OCI-LY3 (cell line): ENCODE data around the gene TPP1.

Source experiments
- H2AFZ ChIP-seq: fragments of 200-600, 300-600 bp; shearing (Covaris generic); 2 replicates; pipeline ENCODE4 v1.6.0; 2014; ENCODE audit warnings: antibody characterized with exemption, low read depth, low read length
- H3K27ac ChIP-seq: fragments of 200-600, 300-600 bp; sonication (generic); 2 replicates; pipeline ENCODE4 v1.5.1; 2014; ENCODE audit warnings: mild to moderate bottlenecking, low read length, moderate library complexity, mixed read lengths
- H3K27me3 ChIP-seq: fragments of 200-600, 300-600 bp; sonication (generic); 2 replicates; pipeline ENCODE4 v1.6.1; 2014; ENCODE audit warnings: low read depth, low read length, mixed read lengths
- H3K36me3 ChIP-seq: fragments of 200-600, 300-600 bp; sonication (generic); replicated peaks from 2 replicates; pipeline ENCODE3; 2014; ENCODE audit warnings: low read depth, low read length, mixed read lengths
- H3K4me1 ChIP-seq: fragments of 300-600, 200-600 bp; sonication (generic); 2 replicates; pipeline ENCODE4 v1.6.1; 2014; ENCODE audit warnings: low read length, mixed read lengths
- H3K4me2 ChIP-seq: fragments of 200-600, 300-600 bp; sonication (generic); 2 replicates; pipeline ENCODE4 v1.6.1; 2014; ENCODE audit warnings: low read length, mixed read lengths
- H3K4me3 ChIP-seq: fragments of 300-600, 200-600 bp; sonication (generic); 2 replicates; pipeline ENCODE4 v1.5.1; 2014; ENCODE audit warnings: antibody characterized with exemption, mild to moderate bottlenecking, low read length, moderate library complexity
- H3K79me2 ChIP-seq: fragments of 300-600, 200-600 bp; shearing (Covaris generic); 2 replicates; pipeline ENCODE4 v1.6.1; 2014; ENCODE audit warnings: mild to moderate bottlenecking, low read length, mixed read lengths
- H3K9ac ChIP-seq: fragments of 300-600, 200-600 bp; shearing (Covaris generic); 2 replicates; pipeline ENCODE4 v1.6.0; 2014; ENCODE audit warnings: mild to moderate bottlenecking, low read length, moderate library complexity
- H3K9me3 ChIP-seq: fragments of 200-600, 300-600 bp; shearing (Covaris generic); 2 replicates; pipeline ENCODE4 v1.6.1; 2014; ENCODE audit warnings: low read length, mixed read lengths; ENCODE audit not compliant: insufficient read depth
- H4K20me1 ChIP-seq: fragments of 200-600, 300-600 bp; sonication (generic); 2 replicates; pipeline ENCODE4 v1.6.1; 2016; ENCODE audit warnings: low read length, mixed read lengths; ENCODE audit not compliant: insufficient read depth
- CTCF ChIP-seq: fragments of 200-600, 300-600 bp; sonication (generic); IDR thresholded peaks from 2 replicates; pipeline ENCODE4 v1.5.1; 2014; ENCODE audit warnings: antibody characterized with exemption, low read length, low read depth
- EZH2phosphoT487 ChIP-seq: fragments of 200-600 bp; shearing (Covaris generic); IDR thresholded peaks from 2 replicates; pipeline ENCODE4 v1.6.1; 2018; ENCODE audit warnings: antibody characterized with exemption, mixed run types, low read depth

Gene TPP1

GRCh38 chr11:6619004-6619745 lies at the start of gene TPP1:
Gene TPP1, minus strand, starts transcription at chr11:6619422. Its CDS starts 22 bp downstream, at chr11:6619400.
- peaks cover 7% of the 10 kb centered on the region for H3K36me3 ChIP-seq
- peak within 1 kb of the TSS; percentile 10 for H3K27ac ChIP-seq
- peaks cover 3% of the 10 kb centered on the region; the same call in 1 of the 2 replicates for H3K79me2 ChIP-seq
- peak within 1 kb of the TSS; percentile 77 for H3K9ac ChIP-seq
- no peaks in the 10 kb centered on the region for H3K9me3 ChIP-seq
- no peaks in the 10 kb centered on the region for H3K27me3 ChIP-seq
- H3K4me2 ChIP-seq, result peak within 1 kb of the TSS; percentile 100
- no peaks in the 10 kb centered on the region for H4K20me1 ChIP-seq
- no peak for TF ChIP-seq EZH2phosphoT487
- no peak for TF ChIP-seq CTCF
- peaks cover 18% of the 10 kb centered on the region for H3K4me1 ChIP-seq
- H3K4me3 ChIP-seq, result peak within 1 kb of the TSS; percentile 96
- H2AFZ ChIP-seq, result peak within 1 kb of the TSS; percentile 85

GRCh38 chr11:6667733-6668374 lies 48.6 kb upstream of the TPP1 start:
- H3K4me1 ChIP-seq, result peaks cover 7% of the 10 kb centered on the region
- no peak overlapping the region for H3K9ac ChIP-seq
- no peaks in the 10 kb centered on the region for H3K27me3 ChIP-seq
- no peaks in the 10 kb centered on the region for H4K20me1 ChIP-seq
- H3K79me2 ChIP-seq, result no peaks in the 10 kb centered on the region
- no peaks in the 10 kb centered on the region for H3K9me3 ChIP-seq
- no peak overlapping the region for H3K27ac ChIP-seq
- H2AFZ ChIP-seq, result peak overlapping the region; percentile 75; the same call in 1 of the 2 replicates
- peak; percentile 47 for TF ChIP-seq CTCF
- no peak for TF ChIP-seq EZH2phosphoT487
- peak overlapping the region; percentile 0; the same call in 1 of the 2 replicates for H3K4me2 ChIP-seq
- H3K4me3 ChIP-seq, result no peak overlapping the region
- no peaks in the 10 kb centered on the region for H3K36me3 ChIP-seq

GRCh38 chr11:6666302-6667183 lies 47.3 kb upstream of the TPP1 start:
- Histone ChIP-seq H3K9me3 (no peaks in the 10 kb centered on the region), H3K4me1 (peaks cover 8% of the 10 kb centered on the region), H3K36me3 (no peaks in the 10 kb centered on the region), H3K4me3 (no peak overlapping the region), H3K27ac (no peak overlapping the region), H2AFZ (no peak overlapping the region), H3K27me3 (no peaks in the 10 kb centered on the region), H3K4me2 (no peak overlapping the region), H3K9ac (no peak overlapping the region), H4K20me1 (no peaks in the 10 kb centered on the region), H3K79me2 (no peaks in the 10 kb centered on the region)
- TF ChIP-seq EZH2phosphoT487, result no peak
- TF ChIP-seq CTCF, result no peak

DNA sequence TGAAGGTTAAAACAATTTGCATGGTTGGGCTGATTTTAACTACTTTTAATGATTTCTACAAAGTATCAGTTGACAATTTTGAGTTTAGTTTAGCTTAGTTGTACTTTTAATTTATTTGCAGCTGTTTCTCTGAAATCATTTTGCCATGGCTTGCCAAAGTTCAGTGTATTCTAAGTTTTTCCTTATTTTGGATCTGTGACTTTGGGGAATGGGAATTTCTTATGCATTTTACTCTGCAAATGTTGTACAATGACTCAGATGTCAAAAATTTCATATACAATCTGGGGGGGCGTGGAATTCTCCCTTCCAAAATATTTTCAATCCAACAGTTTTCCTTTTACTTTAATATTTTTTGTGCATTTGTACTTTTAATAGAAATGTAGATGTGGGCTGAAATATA lies 45.3 kb upstream of the TPP1 start:
- no peak for TF ChIP-seq EZH2phosphoT487
- no peak for TF ChIP-seq CTCF
- Histone ChIP-seq H2AFZ (no peak overlapping the region), H3K9me3 (no peaks in the 10 kb centered on the region), H3K27ac (no peak overlapping the region), H3K9ac (no peak overlapping the region), H3K4me2 (no peak overlapping the region), H3K4me3 (no peak overlapping the region), H3K79me2 (no peaks in the 10 kb centered on the region), H3K36me3 (no peaks in the 10 kb centered on the region), H4K20me1 (no peaks in the 10 kb centered on the region), H3K27me3 (no peaks in the 10 kb centered on the region), H3K4me1 (peaks cover 24% of the 10 kb centered on the region)
